Fibroblast of the aortic adventitia (primary cell): ENCODE measurements around the gene DMBT1. TPM values are rescaled to one million over a fixed set of nuclear protein-coding genes. Genes with fewer than 3 reads are reported as not detected.

Source experiments
- DNase-seq: peaks from one replicate; pipeline ENCODE4 v3.0.0-alpha.2; 2010; ENCODE audit warnings: low read depth
- H3K4me3 ChIP-seq: 2 replicates; pipeline ENCODE4 v1.5.1; 2011; ENCODE audit warnings: low read depth, mild to moderate bottlenecking, control low read depth, low read length, moderate library complexity
- total RNA-seq: library from RNA; depleted of rRNA; stranded (reverse); fragments of >200 nt; gene quantifications from 2 replicates; pipeline ENCODE4 v1.2.3, GENCODE V29; 2012; ENCODE audit warnings: low replicate concordance
- TF ChIP-seq, protein P1 (sequence below): IDR thresholded peaks from 2 replicates; pipeline ENCODE4 v1.5.1; 2011; ENCODE audit warnings: mild to moderate bottlenecking, low read length, control low read depth, inconsistent platforms; ENCODE audit not compliant: insufficient read depth

Gene DMBT1
- total RNA-seq, 1 donor, result under 0.01 TPM

DNA sequence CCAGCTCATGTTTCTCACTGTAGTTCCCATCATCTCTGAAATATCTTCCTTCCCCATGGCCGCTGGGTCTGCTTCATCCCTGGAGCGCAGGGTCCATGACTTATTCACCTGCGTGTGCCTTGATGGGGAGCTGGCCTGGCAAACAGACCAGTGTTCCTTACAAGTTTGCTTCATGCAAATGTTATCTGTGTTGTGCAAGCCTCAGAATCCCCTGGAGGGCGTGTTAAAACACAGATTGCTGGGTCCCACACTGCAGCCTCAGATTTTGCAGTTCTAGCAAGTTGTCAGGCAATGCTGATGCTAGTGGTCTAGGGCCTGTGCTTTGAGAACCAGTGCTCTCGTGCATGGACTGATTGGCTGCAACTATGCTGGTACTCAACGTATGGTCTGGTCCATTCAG, 7.2 kb upstream of the DMBT1 start:
- H3K4me3 ChIP-seq, result no peak overlapping the region
- no peak for DNase-seq
- TF ChIP-seq, protein P1, sequence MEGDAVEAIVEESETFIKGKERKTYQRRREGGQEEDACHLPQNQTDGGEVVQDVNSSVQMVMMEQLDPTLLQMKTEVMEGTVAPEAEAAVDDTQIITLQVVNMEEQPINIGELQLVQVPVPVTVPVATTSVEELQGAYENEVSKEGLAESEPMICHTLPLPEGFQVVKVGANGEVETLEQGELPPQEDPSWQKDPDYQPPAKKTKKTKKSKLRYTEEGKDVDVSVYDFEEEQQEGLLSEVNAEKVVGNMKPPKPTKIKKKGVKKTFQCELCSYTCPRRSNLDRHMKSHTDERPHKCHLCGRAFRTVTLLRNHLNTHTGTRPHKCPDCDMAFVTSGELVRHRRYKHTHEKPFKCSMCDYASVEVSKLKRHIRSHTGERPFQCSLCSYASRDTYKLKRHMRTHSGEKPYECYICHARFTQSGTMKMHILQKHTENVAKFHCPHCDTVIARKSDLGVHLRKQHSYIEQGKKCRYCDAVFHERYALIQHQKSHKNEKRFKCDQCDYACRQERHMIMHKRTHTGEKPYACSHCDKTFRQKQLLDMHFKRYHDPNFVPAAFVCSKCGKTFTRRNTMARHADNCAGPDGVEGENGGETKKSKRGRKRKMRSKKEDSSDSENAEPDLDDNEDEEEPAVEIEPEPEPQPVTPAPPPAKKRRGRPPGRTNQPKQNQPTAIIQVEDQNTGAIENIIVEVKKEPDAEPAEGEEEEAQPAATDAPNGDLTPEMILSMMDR, result no peak

DNA sequence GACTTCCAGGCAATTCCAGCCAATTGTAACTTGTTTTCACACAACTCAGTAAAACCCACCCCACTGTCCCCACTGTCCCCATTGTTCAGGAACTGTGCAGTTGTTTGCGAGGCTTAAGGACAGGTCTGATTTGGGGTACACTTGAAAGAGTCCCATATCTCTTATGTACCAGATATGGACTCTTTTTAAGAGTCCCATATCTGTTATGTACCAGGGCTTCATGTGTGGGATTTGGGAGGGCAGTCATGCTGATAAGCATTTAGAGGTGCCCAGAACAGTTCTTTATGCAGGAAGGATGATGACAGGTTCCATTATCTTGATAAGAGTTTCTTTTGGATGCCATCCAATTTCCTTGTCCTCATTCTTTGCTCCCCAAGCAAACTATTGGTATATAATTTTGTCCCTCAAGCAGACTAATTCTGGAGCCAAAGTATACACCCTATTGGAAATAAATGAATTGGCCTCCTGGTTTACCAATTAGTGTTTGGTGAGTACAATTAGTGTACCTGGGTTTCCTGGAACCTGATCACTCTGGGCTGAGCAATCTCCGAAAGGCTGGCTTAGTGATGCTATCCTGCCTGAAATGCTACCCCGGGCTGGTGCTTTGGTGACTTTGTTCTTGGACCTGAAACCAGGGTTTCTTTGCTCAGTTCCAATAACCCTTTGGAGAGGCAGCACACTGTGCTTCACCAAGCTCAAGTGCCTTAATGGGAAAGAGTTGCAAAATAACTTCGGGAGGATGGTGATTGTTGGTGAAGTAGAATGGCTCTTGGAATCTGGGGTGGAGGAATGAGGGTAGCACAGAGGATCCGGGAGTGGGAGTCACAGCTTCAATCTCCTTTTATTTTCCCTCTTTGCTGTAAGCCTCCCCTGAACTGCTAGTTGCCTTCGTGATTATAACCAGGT, 6.2 kb upstream of the DMBT1 start:
- H3K4me3 ChIP-seq, result no peak overlapping the region
- TF ChIP-seq, protein P1, result no peak
- no peak for DNase-seq

DNA sequence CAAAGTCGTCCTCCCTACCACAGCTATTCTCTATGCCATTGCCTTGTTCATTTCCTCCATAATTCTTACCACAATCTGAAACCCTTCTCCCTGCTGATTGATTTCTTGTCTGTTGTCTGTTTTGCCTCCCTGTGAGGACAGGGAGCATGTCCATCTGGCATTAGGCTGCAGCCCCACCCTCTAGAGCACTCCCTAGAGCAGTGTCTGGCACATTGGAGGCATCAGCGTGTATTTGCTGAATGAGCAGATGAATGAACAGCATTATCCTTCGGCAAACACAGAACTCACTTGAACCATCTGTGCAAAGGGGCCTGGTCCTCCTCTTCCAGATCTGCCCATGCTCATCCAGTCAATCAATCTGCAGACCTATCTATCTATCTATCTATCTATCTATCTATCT, 5.1 kb upstream of the DMBT1 start:
- TF ChIP-seq, protein P1, result no peak
- DNase-seq, result no peak
- H3K4me3 ChIP-seq, result no peak overlapping the region

GRCh38 chr10:122557516-122557915, 3.0 kb upstream of the DMBT1 start:
- no peak for DNase-seq
- TF ChIP-seq, protein P1, result no peak
- no peak overlapping the region for H3K4me3 ChIP-seq

DNA sequence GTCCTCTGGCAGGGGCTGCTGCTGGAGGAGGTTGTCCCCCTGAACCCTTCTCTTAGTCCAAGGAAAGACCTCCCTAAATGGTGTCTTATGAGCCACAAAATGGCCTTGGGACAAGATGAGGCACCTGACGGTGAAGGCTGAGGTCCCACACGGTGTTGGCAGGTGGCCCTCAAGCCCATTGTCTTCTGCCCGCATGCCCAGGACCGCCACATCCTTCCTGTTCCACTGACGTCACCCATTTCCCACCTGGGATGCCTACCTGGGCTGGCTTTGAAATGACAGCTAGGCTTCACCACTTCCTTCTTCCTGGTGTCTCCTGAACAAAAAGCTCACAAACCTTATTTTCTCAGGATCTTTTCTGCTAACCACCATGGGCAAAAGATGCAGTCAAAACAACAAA, 2.1 kb upstream of the DMBT1 start:
- no peak for DNase-seq
- TF ChIP-seq, protein P1, result no peak
- no peak overlapping the region for H3K4me3 ChIP-seq

DNA sequence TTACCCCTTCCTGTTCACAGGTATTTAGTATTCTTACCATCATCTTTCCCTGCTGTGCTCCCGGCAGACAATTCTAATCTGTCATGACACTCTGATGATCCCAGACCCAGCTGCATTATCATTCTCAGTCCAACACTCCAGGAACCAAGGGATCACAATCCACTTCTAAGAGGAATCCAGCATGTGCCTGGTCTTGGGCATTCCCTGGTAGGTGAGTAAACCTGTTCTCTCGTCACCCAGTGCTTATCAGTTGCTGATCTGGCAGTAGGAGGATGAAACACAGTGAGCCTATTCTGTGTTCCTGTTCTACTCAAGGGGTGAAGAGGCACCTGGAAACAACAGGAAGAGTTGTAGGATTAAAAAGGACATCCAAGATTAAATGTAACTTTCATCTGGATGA, 1.3 kb upstream of the DMBT1 start:
- TF ChIP-seq, protein P1, result no peak
- no peak overlapping the region for H3K4me3 ChIP-seq
- no peak for DNase-seq
